H54 (cell line): Measurements from ENCODE around the gene DDX4.
"Not testable (repeated sequence)": the region's sequence is repeated elsewhere in the genome, so short reads cannot be mapped to it uniquely, and the experiment has no call there.

ENCODE experiments used
- DNase-seq: peaks from one replicate; pipeline ENCODE4 v3.0.0; 2011; ENCODE audit warnings: low spot score, mixed read lengths; ENCODE audit not compliant: insufficient read length
- FAIRE-seq: peaks from 3 replicates; lab custom pipeline; 2011; peaks lifted over from hg19 to GRCh38; lab: Jason Lieb, UNC
- POLR2A ChIP-seq: IDR thresholded peaks from 2 replicates; pipeline ENCODE4 v1.6.1; 2011; ENCODE audit warnings: low read depth, mild to moderate bottlenecking, low read length

DDX4 gene

DNA sequence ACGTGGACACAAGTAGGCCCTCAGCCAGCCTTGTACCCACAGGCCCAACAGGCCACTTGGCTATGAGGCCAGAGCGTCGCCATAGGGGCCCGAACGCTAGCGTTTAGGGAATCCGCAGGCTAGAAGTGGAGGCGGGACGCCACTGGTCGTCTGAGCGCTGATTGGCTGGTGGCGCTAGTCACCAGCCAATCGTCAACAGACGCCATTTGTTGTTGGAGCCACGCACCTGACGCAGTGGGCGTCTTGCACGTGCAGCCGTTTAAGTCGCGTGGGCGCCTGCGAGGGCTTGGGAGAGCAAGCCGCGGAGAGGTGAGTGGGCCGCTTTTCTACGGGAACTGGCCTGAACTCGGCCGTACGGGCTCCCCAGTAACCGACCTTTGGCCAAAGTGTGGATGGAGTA, at the start of gene DDX4:
DDX4 (plus strand) TSS at position 269 of the 400 bp plus-strand sequence. CDS start 903 bp downstream, outside the sequence.
- no peak for DNase-seq
- FAIRE-seq: no peak
- TF ChIP-seq POLR2A: no peak

DNA sequence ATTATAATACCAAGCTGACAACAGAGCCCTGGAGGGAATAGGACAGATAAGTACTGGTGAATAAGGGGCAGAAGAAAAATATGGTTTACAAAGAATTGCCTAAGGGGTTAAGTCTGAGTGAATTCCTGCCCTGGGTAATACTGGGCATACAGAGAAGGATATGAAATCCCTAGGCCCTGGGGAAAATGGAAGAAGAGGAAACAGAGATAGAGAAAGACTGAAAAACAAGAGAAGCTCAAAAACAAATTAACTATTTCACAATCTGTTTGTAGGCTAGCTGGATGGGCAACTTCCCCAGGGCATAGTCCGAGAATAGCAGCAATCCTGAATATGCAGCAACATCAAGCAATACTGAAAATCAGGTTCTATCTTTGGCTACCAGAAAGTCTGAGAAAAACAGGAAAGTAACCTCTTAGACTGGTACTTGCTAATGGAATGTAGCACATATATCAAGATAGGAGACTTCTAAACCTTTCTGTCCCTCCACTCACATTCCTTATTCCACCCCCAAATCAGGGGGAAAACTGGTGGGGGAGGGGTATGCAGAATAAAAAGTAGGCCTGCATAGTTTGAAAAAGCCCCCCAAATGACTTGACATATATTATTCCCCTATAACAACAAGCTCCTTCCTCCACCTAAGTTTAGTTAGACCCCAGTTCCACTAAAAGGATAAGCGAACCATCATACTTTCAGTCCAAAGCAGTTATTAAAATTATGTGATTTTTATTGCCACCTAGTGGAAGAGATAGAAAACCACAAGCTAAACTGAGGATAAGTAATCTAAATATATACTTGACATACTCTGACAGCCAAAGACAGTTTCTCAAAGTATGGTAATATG, 46.4 kb upstream of the DDX4 start:
- peak; percentile 91 for FAIRE-seq
- no peak for TF ChIP-seq POLR2A

DNA sequence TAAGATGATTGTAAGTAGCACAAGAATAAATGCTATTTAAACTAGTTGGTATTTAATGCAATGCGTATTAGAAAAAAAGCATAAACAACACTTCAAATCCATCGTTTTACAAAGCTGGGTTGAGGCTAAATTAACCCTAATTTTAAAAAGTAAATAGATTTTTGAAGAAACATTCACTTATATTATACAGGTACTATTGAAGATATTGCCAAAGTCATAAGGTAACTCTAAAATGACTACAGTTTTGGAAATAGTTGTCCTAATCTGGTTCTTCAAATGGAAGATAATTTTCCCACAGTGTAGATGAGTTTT, 45.8 kb upstream of the DDX4 start:
- FAIRE-seq (no peak), DNase-seq (no peak)
- TF ChIP-seq POLR2A: no peak

More for the DNA sequence above, 46.4 kb upstream of the DDX4 start:
- no peak for DNase-seq

DNA sequence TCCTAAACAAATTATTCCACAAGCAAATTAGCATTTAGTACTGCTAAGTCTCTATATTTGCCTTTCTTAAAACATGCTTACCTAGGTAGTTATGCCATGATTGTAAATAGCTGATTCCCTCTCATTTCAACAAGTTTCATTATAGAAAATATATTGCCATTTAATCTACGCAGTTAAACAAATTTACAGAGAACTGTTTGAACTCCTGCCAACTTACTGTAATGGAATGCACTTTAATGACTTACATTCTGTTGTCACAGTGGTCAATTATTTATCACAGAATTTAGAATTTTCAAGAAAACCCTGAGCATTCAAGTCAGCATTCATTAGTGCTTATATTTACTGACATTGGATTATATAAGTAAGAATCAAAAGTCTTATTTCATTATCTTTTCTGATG, 45.4 kb upstream of the DDX4 start:
- FAIRE-seq (peak; percentile 58), DNase-seq (no peak)
- TF ChIP-seq POLR2A: no peak

DNA sequence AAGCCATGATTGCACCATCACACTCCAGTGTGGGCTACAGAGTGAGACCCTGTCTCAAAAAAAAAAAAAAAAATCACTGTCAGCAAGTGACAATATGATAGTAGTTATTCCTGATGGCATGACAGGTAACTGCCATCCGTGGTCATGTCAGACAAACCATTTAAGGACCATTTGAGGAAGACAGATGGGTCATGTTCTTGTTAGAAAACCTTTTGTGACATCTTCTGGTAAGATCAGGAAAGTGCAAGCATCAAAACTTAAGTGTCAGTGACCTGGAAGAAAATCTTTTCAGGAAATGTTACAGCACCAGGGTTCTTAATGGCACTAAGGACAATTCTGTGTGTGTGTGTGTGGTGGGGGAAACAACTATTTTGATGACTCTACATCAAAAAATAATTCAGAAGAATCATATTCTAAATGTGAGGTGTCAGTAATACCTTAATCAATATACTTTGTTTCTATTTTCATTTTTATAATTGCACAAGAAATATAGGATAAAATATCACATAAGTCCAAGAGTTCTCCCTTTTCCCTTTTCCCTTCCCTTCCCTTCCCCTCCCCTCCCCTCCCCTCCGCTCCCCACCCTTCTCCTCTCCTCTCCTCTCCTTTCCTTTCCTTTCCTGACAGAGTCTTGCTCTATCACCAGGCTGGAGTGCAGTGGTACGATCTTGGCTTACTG, 43.6 kb upstream of the DDX4 start:
- peak; percentile 92 for FAIRE-seq
- DNase-seq: no peak
- no peak for TF ChIP-seq POLR2A

DNA sequence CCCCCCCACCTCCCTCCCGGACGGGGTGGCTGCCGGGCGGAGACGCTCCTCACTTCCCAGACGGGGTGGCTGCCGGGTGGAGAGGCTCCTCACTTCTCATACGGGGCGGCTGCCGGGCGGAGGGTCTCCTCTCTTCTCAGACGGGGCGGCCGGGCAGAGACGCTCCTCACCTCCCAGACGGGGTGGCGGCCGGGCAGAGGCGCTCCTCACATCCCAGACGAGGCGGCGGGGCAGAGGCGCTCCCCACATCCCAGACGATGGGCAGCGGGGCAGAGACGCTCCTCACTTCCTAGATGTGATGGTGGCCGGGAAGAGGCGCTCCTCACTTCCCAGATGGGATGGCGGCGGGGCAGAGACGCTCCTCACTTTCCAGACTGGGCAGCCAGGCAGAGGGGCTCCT, 41.2 kb upstream of the DDX4 start:
- not testable (repeated sequence) for DNase-seq, FAIRE-seq

DNA sequence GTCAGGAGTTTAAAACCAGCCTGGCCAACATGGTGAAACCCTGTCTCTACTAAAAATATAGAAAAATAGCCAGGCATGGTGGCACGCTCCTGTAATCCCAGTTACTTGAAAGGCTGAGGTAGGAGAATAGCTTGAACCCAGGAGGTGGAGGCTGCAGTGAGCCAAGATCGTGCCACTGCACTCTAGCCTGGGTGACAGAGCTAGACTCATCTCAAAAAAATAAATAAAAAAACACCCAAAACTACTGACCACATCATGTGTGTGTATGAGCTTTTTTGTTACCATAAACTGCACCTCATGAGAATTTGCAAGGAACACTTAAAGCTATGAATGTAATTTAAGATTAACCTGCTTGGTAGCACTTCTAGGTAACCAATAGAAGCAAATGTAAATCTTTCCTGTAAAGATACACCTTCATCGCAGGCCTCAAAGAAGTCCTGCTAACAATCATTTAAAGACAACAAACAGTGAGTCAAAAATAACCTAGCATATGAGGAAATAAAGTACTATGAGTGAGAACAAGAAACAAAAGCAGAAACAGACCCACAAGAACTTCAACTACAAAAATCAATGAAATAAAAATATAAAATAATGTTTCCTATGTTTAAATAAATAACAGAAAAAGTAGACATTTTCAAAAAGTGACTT, 38.7 kb upstream of the DDX4 start:
- no peak for FAIRE-seq
- DNase-seq: no peak
- no peak for TF ChIP-seq POLR2A

DNA sequence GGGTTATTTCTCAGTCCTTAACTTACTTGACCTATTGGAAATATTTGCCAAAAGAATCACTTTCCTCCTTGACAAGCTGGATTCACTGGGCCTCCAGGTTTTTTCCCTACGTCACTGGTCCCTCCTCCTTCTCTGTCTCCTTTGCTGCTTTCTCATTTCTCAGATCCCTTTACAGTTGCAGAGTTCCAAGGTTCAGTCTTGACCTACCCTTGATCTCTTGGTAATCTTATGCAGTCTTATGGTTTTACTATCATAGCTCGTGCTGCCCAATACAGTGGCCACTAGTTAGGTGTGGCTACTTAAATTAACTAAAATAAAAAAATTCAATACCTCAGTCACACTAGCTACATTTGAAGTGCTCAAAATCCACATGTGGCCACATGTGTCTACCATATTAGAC, 37.1 kb upstream of the DDX4 start:
- FAIRE-seq: no peak
- DNase-seq: no peak
- no peak for TF ChIP-seq POLR2A

DNA sequence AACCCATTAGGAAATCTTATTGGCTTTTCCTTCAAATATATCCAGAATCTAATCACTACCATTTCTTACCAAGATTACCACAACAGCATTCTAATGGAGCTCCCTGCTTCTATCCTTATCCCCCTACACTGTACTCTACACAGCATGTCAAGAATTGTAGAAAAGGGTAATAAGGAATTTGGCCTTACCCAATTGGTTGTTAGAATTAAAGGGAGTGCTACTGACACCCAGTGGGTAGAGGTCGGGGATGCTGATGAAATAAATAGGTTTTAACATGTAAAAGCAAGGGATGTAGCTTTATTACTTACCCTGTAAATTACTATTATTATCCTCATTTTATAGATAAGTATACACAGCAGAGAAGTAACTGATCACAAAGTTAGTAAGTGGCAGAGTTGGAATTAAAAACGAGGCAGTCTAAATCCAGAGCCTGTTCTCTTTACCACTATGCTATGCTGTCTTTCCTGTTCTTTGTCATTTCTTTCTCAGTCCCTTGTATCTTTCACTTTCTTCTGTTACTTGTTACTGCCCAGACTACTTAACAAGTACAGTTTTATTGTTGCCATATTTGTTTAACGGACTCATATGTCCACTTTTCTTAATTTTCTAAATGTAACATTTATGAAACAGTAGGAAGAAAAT, 36.3 kb upstream of the DDX4 start:
- DNase-seq (no peak), FAIRE-seq (no peak)
- no peak for TF ChIP-seq POLR2A

DNA sequence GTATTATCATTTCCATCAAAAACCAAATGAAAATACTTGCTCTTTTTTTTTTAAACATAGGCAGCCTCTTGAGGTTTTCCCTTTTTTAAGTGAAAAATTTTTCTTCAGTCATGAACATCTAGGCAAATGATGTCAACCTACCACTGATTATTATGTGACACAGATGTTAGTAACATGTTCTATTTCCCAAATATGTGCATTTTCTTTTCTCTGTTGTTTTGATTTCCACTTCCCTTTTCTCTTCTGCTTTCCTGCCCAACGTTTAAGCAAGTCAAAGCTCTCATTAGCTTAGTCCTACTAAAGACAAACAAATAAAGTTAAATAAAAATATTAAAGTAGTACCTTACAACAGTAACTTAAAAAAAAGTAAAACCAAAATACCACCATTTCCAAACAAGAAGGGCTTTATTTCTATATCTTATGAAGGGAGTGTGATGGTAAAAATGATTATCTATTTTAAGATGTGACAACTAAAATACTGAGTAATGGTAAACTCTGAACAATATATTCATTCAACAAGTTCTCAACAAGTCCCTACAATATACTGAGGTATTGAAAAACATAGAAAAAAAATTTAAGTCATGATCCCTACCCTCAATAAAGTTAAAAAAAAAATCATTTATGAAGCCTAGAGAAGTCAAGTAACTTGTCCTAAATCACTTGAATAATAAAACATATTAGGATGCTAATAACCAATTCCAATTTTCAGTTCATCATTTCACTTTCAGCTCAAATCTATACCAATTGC, 35.1 kb upstream of the DDX4 start:
- no peak for TF ChIP-seq POLR2A
- DNase-seq (no peak), FAIRE-seq (peak; percentile 33)

DNA sequence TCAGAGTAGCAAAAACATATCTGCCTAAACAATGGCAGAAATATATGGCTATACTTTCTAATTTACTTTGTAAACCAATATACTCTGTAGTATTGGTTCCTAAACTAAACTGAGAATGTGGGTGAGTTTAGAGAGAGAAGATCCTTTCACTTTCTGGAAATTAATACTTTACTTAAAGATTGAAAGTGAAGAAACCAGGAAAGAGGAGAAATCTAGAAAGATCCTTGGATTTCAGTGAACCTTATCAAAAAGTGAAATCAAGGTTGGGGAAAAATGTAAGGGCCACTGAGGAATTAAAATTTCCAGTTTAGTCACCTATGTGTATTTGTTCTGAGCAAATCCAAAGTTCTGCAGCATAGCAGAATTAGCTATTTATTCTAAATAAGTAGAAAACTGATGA, 31.6 kb upstream of the DDX4 start:
- no peak for FAIRE-seq
- DNase-seq: no peak
- TF ChIP-seq POLR2A: no peak

DNA sequence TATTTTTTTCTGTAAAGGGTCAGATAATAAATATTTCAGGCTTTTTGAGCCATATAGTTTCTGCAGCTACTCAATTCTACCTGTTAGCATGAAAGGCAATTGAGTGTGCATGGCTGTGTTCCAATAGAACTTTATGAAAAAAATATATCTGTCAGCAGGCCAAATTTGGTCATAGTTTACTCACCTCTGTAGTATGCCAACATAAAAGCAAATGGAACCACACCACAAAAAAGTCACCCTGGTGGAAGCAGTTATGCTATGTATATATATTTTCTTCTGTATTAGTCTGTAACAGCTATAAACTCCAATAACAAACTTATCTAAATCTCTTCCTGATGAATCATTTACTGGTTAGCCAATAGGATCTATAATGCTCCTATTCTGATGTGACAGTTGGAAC, 29.1 kb upstream of the DDX4 start:
- DNase-seq (peak; percentile 28), FAIRE-seq (no peak)
- no peak for TF ChIP-seq POLR2A

DNA sequence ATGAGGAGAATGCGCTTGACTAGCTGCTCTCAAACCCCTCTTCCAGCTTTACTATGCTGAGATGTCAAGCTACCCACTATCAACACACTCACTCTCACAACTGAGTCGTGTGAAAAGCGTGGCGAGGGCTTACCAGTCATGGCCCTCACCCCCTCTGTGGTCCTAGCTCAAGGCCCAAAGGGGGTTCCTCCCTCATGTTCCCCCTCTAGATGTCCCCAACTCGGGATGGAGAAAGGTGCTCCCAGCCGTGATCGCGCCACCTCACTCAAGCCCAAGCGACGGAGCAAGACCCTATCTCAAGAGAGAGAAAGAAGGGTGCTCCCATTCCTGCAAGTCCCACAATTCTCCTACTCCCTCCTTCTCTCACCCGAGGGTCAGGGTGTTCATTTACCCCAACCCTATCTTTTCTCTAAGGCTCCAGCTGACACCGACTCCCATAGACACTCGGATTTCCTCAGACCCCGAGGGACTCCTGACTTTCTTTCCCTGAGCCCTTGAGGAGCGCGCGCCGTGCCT, 26.3 kb upstream of the DDX4 start:
- TF ChIP-seq POLR2A: no peak
- FAIRE-seq (no peak), DNase-seq (no peak)
